OCI-LY3 (cell line): Measurements from ENCODE around the gene S1PR1.

Experiments
- EZH2phosphoT487 ChIP-seq: fragments of 200-600 bp; shearing (Covaris generic); IDR thresholded peaks from 2 replicates; pipeline ENCODE4 v1.6.1; 2018; ENCODE audit warnings: antibody characterized with exemption, mixed run types, low read depth
- TF ChIP-seq, protein P1 (sequence below): fragments of 200-600, 300-600 bp; sonication (generic); IDR thresholded peaks from 2 replicates; pipeline ENCODE4 v1.5.1; 2014; ENCODE audit warnings: antibody characterized with exemption, low read length, low read depth

DNA sequence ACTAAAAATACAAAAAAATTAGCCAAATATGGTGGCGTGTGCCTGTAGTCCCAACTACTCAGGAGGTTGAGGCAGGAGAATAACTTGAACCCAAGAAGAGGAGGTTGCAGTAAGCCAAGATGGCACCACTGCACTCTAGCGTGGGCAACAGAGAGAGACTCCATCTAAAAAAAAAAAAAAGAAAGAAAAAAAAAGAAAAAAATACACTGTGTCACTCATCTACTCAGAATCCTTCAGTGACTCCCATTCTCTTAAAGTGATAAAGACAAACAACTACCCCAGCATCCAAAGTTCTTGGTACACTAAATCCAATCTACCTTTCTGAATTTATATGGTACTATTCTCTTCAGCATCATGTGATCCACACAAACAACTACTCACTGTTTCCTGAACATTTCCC, 40.2 kb upstream of the S1PR1 start:
- TF ChIP-seq, protein P1, sequence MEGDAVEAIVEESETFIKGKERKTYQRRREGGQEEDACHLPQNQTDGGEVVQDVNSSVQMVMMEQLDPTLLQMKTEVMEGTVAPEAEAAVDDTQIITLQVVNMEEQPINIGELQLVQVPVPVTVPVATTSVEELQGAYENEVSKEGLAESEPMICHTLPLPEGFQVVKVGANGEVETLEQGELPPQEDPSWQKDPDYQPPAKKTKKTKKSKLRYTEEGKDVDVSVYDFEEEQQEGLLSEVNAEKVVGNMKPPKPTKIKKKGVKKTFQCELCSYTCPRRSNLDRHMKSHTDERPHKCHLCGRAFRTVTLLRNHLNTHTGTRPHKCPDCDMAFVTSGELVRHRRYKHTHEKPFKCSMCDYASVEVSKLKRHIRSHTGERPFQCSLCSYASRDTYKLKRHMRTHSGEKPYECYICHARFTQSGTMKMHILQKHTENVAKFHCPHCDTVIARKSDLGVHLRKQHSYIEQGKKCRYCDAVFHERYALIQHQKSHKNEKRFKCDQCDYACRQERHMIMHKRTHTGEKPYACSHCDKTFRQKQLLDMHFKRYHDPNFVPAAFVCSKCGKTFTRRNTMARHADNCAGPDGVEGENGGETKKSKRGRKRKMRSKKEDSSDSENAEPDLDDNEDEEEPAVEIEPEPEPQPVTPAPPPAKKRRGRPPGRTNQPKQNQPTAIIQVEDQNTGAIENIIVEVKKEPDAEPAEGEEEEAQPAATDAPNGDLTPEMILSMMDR, result no peak
- TF ChIP-seq EZH2phosphoT487, result no peak
